Activated naive CD8-positive, alpha-beta T cell treated with anti-CD3 and anti-CD28 coated beads, Interleukin-2, amount 10 ng/mL, durations not matched to agents 7 days and 5 days (primary cell): Measurements from ENCODE around the gene MT4. TPM values are rescaled to one million over a fixed set of nuclear protein-coding genes. Genes with fewer than 3 reads are reported as not detected.

Experiments
- ATAC-seq: fragments of 150-1000 bp; cut with Tn5 transposase; one replicate; pipeline ENCODE4 v1.10.0; 2021; ENCODE audit warnings: low read depth, moderate library complexity
- POLR2A ChIA-PET: fragments of 350-600 bp; sonication (Branson Sonifier 250); formaldehyde crosslinking; loops from one replicate; lab custom pipeline; 2021; ENCODE audit warnings: antibody characterized with exemption; lab: Charles Lee
- DNase-seq: peaks from one replicate; pipeline ENCODE4 v3.0.0; 2021
- H3K27ac Mint-ChIP-seq: one replicate; pipeline ENCODE4 v1.8.0; 2022; ENCODE audit warnings: mild to moderate bottlenecking, mixed read lengths
- H3K27me3 Mint-ChIP-seq: one replicate; pipeline ENCODE4 v1.8.0; 2022; ENCODE audit warnings: mild to moderate bottlenecking, moderate library complexity, mixed read lengths
- H3K36me3 Mint-ChIP-seq: one replicate; pipeline ENCODE4 v1.8.0; 2021; ENCODE audit warnings: mild to moderate bottlenecking, mixed read lengths
- H3K4me1 Mint-ChIP-seq: one replicate; pipeline ENCODE4 v1.8.0; 2021; ENCODE audit warnings: mixed read lengths
- H3K4me3 Mint-ChIP-seq: one replicate; pipeline ENCODE4 v1.8.0; 2022; ENCODE audit warnings: mild to moderate bottlenecking, moderate library complexity, mixed read lengths
- H3K9me3 Mint-ChIP-seq: one replicate; pipeline ENCODE4 v1.8.0; 2021; ENCODE audit warnings: mixed read lengths
- total RNA-seq, 2 experiments: library from RNA; stranded (reverse); gene quantifications; one replicate each; pipeline ENCODE4 v1.2.3, GENCODE V29; 2021

Gene MT4
- total RNA-seq, 2 experiments from 2014 or later: not detected

GRCh38 chr16:56547120-56547948 is 17.5 kb upstream of the MT4 start:
- Mint-ChIP-seq H3K4me1 (peaks cover 10% of the 10 kb centered on the region), H3K36me3 (no peaks in the 10 kb centered on the region), H3K27me3 (peaks cover 8% of the 10 kb centered on the region), H3K4me3 (peak overlapping the region; percentile 22), H3K9me3 (no peaks in the 10 kb centered on the region), H3K27ac (no peak overlapping the region)
- POLR2A ChIA-PET: interaction anchor here (0.7 to 1.6 kb wide), 2 partner anchors 28 to 200 kb away, joined by 3 to 4 read pairs; partner anchors contain the start of gene BBS2
- DNase-seq (no peak), ATAC-seq (no peak)

- H3K4me3 Mint-ChIP-seq: peak overlapping the region; percentile 22
- peaks cover 10% of the 10 kb centered on the region for H3K4me1 Mint-ChIP-seq
Observed at GRCh38 chr16:56547949-56548567, 16.8 kb upstream of the MT4 start.

GRCh38 chr16:56549161-56549560 is 15.7 kb upstream of the MT4 start:
- Mint-ChIP-seq H3K27ac (no peak overlapping the region), H3K27me3 (peaks cover 17% of the 10 kb centered on the region), H3K4me3 (no peak overlapping the region), H3K4me1 (peaks cover 10% of the 10 kb centered on the region), H3K9me3 (no peaks in the 10 kb centered on the region), H3K36me3 (no peaks in the 10 kb centered on the region)
- no peak for DNase-seq
- POLR2A ChIA-PET: no interaction called here
- no peak for ATAC-seq

More at GRCh38 chr16:56547949-56548567, 16.8 kb upstream of the MT4 start:
- H3K27me3 Mint-ChIP-seq: peaks cover 7% of the 10 kb centered on the region
- no peaks in the 10 kb centered on the region for H3K9me3 Mint-ChIP-seq
- no peak overlapping the region for H3K27ac Mint-ChIP-seq
- DNase-seq (no peak), ATAC-seq (no peak)
- no peaks in the 10 kb centered on the region for H3K36me3 Mint-ChIP-seq
- POLR2A ChIA-PET: interaction anchor here (1.6 kb wide), 1 partner anchor 28 kb away, joined by 4 read pairs; the partner anchor contains the start of gene BBS2

- POLR2A ChIA-PET: no interaction called here
- H3K27me3 Mint-ChIP-seq: peaks cover 19% of the 10 kb centered on the region
- H3K36me3 Mint-ChIP-seq: no peaks in the 10 kb centered on the region
- peaks cover 10% of the 10 kb centered on the region for H3K4me1 Mint-ChIP-seq
- no peak overlapping the region for H3K4me3 Mint-ChIP-seq
- H3K9me3 Mint-ChIP-seq: no peaks in the 10 kb centered on the region
- ATAC-seq: no peak
- no peak for DNase-seq
- H3K27ac Mint-ChIP-seq: no peak overlapping the region
Observed at GRCh38 chr16:56549744-56550385, 15.0 kb upstream of the MT4 start.

GRCh38 chr16:56551796-56552738 is 12.8 kb upstream of the MT4 start:
- POLR2A ChIA-PET: no interaction called here
- peaks cover 10% of the 10 kb centered on the region for H3K4me1 Mint-ChIP-seq
- ATAC-seq (no peak), DNase-seq (no peak)
- H3K27ac Mint-ChIP-seq: no peak overlapping the region
- H3K4me3 Mint-ChIP-seq: no peak overlapping the region
- no peaks in the 10 kb centered on the region for H3K36me3 Mint-ChIP-seq
- peaks cover 33% of the 10 kb centered on the region for H3K27me3 Mint-ChIP-seq
- H3K9me3 Mint-ChIP-seq: no peaks in the 10 kb centered on the region

- no peaks in the 10 kb centered on the region for H3K9me3 Mint-ChIP-seq
- ATAC-seq (no peak), DNase-seq (no peak)
- POLR2A ChIA-PET: no interaction called here
- H3K4me3 Mint-ChIP-seq: no peak overlapping the region
- no peak overlapping the region for H3K27ac Mint-ChIP-seq
- peaks cover 37% of the 10 kb centered on the region for H3K27me3 Mint-ChIP-seq
- H3K4me1 Mint-ChIP-seq: no peaks in the 10 kb centered on the region
- H3K36me3 Mint-ChIP-seq: no peaks in the 10 kb centered on the region
Observed at GRCh38 chr16:56554441-56554840, 10.4 kb upstream of the MT4 start.

- Mint-ChIP-seq H3K4me1 (peaks cover 2% of the 10 kb centered on the region), H3K27ac (no peak overlapping the region), H3K27me3 (peaks cover 43% of the 10 kb centered on the region), H3K9me3 (no peaks in the 10 kb centered on the region), H3K36me3 (no peaks in the 10 kb centered on the region), H3K4me3 (no peak overlapping the region)
- no peak for ATAC-seq
- no peak for DNase-seq
- POLR2A ChIA-PET: no interaction called here
Observed at GRCh38 chr16:56558024-56558747, 6.7 kb upstream of the MT4 start.

- Mint-ChIP-seq H3K36me3 (no peaks in the 10 kb centered on the region), H3K4me3 (no peak overlapping the region), H3K4me1 (peaks cover 2% of the 10 kb centered on the region), H3K9me3 (no peaks in the 10 kb centered on the region), H3K27me3 (peaks cover 34% of the 10 kb centered on the region), H3K27ac (no peak overlapping the region)
- DNase-seq: no peak
- POLR2A ChIA-PET: no interaction called here
- ATAC-seq: no peak
Observed at GRCh38 chr16:56559109-56559508, 5.8 kb upstream of the MT4 start.

- DNase-seq (no peak), ATAC-seq (no peak)
- H3K4me3 Mint-ChIP-seq: no peak overlapping the region
- H3K9me3 Mint-ChIP-seq: no peaks in the 10 kb centered on the region
- peaks cover 28% of the 10 kb centered on the region for H3K27me3 Mint-ChIP-seq
- H3K4me1 Mint-ChIP-seq: peaks cover 2% of the 10 kb centered on the region
- POLR2A ChIA-PET: no interaction called here
- no peak overlapping the region for H3K27ac Mint-ChIP-seq
- no peaks in the 10 kb centered on the region for H3K36me3 Mint-ChIP-seq
Observed at GRCh38 chr16:56560447-56560846, 4.4 kb upstream of the MT4 start.

- Mint-ChIP-seq H3K27ac (no peak overlapping the region), H3K27me3 (peaks cover 22% of the 10 kb centered on the region), H3K9me3 (no peaks in the 10 kb centered on the region), H3K4me1 (peaks cover 2% of the 10 kb centered on the region), H3K36me3 (no peaks in the 10 kb centered on the region), H3K4me3 (no peak overlapping the region)
- no peak for DNase-seq
- POLR2A ChIA-PET: no interaction called here
- ATAC-seq: no peak
Observed at GRCh38 chr16:56561126-56561525, 3.7 kb upstream of the MT4 start.

GRCh38 chr16:56569971-56570370 is 5.1 kb downstream of the MT4 start:
- Mint-ChIP-seq H3K9me3 (peaks cover 2% of the 10 kb centered on the region), H3K36me3 (no peaks in the 10 kb centered on the region), H3K4me3 (no peak overlapping the region), H3K27me3 (peaks cover 6% of the 10 kb centered on the region), H3K4me1 (peaks cover 3% of the 10 kb centered on the region), H3K27ac (no peak overlapping the region)
- ATAC-seq (no peak), DNase-seq (no peak)
- POLR2A ChIA-PET: no interaction called here

GRCh38 chr16:56571525-56571924 is 6.7 kb downstream of the MT4 start:
- no peak overlapping the region for H3K4me3 Mint-ChIP-seq
- no peaks in the 10 kb centered on the region for H3K36me3 Mint-ChIP-seq
- H3K9me3 Mint-ChIP-seq: peaks cover 2% of the 10 kb centered on the region
- DNase-seq (no peak), ATAC-seq (no peak)
- H3K4me1 Mint-ChIP-seq: no peaks in the 10 kb centered on the region
- H3K27ac Mint-ChIP-seq: no peak overlapping the region
- POLR2A ChIA-PET: no interaction called here
- peaks cover 4% of the 10 kb centered on the region for H3K27me3 Mint-ChIP-seq
